Left cardiac atrium (tissue), 4 donors: ENCODE results near the gene VWC2L. TPM values are rescaled to one million over a fixed set of nuclear protein-coding genes. Genes with fewer than 3 reads are reported as not detected.

Source experiments
- ATAC-seq, 2 donors: fragments of 200-7000 bp; cut with Tn5 transposase; one replicate each; pipeline ENCODE4 v1.9.1; 2020; ENCODE audit warnings: mild to moderate bottlenecking in 2 of 2, moderate library complexity in 2 of 2
- DNase-seq: peaks from one replicate; pipeline ENCODE4 v3.0.0-alpha.2; 2020
- intact Hi-C, 2 donors: fragments of 100-400 bp; cut with DNase I; formaldehyde crosslinking; loops; one replicate each; pipeline versions ENCODE4 v1.14.1 to v1.15.1; 2022 to 2023
- total RNA-seq, 2 donors: library from RNA; stranded (reverse); fragmentation: NEBNext Ultra II Directional; extraction: Animal tissue kit (Norgen Biotek cat#: 25700); gene quantifications; one replicate each; pipeline ENCODE4 v1.2.1, GENCODE V29; 2021
- donor health status: DM: no; HTN: yes; CAD: no.
- donor health status: DM: no; HTN: yes; CAD: no; lungs with severe emphysema.
- donor health status: DM: yes; HTN: yes; CAD: no.
- donor health status: Dilated cardiomyopathy.

VWC2L gene
- total RNA-seq, 2 donors from 2014 or later, result not detected

DNA sequence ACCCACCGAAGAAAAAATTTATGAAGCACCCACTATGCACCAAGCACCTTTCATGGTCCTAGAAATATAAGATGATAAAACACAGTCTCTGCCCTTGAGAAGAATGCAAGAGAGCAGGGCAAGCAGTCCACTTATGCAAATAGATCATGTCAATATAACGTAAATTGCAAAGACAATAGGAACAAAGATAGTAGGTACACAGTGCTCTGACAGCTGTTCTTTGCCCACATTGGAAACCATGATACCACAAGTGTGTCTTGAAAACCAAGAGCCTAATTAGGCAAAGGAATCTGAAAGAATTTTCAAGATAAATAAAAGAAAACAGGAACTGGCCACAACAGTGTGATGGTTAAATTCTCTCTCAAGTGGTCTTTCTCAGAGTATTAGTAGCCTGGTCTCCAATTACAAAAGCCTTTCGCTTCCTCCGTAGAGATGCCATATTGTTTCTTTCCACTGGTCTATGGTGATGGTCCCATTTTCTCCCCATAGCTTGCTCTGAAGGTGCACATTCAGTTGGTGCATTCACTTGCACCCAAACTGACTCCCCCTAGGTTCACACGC lies 108.5 kb downstream of the VWC2L start:
- no peak for ATAC-seq
- no peak for DNase-seq
- intact Hi-C loops, result no loop called here

DNA sequence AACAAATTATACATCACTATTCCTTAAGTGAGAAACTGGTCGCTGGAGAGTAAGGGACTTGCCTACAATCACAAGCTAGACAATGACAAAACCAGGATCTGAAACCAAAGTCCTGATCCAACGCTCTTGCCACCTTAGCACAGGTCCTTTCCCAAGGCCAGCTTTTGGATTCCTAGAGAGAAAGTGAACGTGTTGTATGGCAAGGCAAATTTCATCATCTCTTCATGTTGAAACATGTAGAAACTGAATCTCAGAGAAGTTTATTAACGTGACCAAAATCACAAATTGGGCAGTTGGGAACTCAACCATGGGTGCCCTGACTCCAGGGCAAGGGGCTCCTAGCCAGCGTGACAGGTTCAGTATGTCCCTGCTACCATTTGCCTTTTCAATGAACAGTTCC lies 118.2 kb downstream of the VWC2L start:
- intact Hi-C loops, result no loop called here
- DNase-seq, result no peak
- ATAC-seq, result no peak

- ATAC-seq (no peak), DNase-seq (no peak)
- intact Hi-C loops, result no loop called here
Measured at GRCh38 chr2:214529514-214529913, 118.7 kb downstream of the VWC2L start.

GRCh38 chr2:214533541-214533940 lies 122.7 kb downstream of the VWC2L start:
- DNase-seq (no peak), ATAC-seq (no peak)
- intact Hi-C loops, result no loop called here

DNA sequence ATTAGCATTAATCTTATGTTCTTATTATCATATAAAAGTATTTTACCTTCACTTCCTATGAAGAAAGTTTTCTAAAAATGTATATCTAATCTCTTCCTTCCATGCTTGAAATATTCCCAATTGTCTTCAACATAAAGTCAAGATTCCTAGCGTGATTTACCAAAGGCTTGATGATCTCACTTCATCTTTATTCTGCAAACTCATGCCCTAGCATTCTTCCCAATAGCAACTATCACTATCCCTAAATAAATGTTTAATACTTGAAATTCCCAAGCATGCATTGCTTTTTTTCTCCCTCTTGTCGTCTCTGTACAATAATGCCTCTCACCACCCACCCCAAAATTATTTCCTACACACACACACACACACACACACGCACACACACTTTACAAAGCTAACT lies 125.8 kb downstream of the VWC2L start:
- intact Hi-C loops, result no loop called here
- ATAC-seq (no peak), DNase-seq (no peak)

GRCh38 chr2:214537929-214538328 lies 127.1 kb downstream of the VWC2L start:
- intact Hi-C loops, result no loop called here
- no peak for DNase-seq
- no peak for ATAC-seq

GRCh38 chr2:214542295-214542694 lies 131.4 kb downstream of the VWC2L start:
- intact Hi-C loops, result no loop called here
- DNase-seq (no peak), ATAC-seq (no peak)

- DNase-seq (no peak), ATAC-seq (no peak)
- intact Hi-C loops, result no loop called here
Measured at GRCh38 chr2:214542866-214543265, 132.0 kb downstream of the VWC2L start.

- ATAC-seq (no peak), DNase-seq (no peak)
- intact Hi-C loops, result no loop called here
Measured at GRCh38 chr2:214543386-214543955, 132.6 kb downstream of the VWC2L start.

GRCh38 chr2:214545898-214546542 lies 135.2 kb downstream of the VWC2L start:
- intact Hi-C loops, result no loop called here
- DNase-seq (no peak), ATAC-seq (no peak)

GRCh38 chr2:214547931-214548330 lies 137.1 kb downstream of the VWC2L start:
- DNase-seq (no peak), ATAC-seq (no peak)
- intact Hi-C loops, result no loop called here

- DNase-seq (no peak), ATAC-seq (no peak)
- intact Hi-C loops, result no loop called here
Measured at GRCh38 chr2:214549946-214550345, 139.1 kb downstream of the VWC2L start.

- intact Hi-C loops, result no loop called here
- DNase-seq (no peak), ATAC-seq (no peak)
Measured at GRCh38 chr2:214550786-214551185, 139.9 kb downstream of the VWC2L start.

DNA sequence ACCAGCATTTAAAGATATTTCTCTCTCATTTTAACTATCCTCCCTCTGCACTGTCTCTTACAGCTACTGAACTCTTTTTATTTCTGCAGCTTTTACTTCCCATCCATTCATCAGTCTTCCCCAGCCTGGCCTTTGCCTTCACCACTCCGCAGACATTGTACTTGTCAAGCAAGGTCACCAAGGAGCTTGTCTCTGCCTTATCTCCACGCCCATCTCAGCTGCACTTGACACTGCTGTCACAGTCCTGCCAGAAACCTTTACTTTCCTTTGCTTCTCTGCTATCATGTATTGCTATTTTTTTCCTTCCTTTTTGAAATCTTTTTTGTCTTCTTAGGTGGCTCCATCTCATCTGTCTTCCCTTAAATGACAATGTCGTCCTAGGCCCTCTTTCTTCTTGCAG lies 147.0 kb downstream of the VWC2L start:
- intact Hi-C loops, result no loop called here
- ATAC-seq, result no peak

DNA sequence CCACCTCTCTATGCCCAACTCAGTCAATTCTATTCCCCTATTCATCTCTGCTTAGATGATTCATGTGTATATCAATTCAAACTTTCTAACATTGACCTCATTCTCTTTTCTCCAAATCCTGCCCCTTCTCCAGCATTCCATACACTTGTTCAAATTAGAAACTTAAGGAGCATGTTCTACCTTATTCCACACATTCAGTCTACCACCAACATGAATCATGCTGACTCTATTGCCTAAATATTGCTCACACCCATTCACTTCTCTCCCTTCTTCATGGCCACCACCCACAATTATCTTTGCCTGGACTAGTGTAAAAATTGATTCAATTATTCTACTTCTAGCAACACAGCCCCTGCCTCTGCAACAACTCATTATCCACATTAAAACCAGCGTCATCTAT lies 147.5 kb downstream of the VWC2L start:
- intact Hi-C loops, result no loop called here
- ATAC-seq, result no peak

More for the DNA sequence above, 147.0 kb downstream of the VWC2L start:
- DNase-seq, result no peak

DNA sequence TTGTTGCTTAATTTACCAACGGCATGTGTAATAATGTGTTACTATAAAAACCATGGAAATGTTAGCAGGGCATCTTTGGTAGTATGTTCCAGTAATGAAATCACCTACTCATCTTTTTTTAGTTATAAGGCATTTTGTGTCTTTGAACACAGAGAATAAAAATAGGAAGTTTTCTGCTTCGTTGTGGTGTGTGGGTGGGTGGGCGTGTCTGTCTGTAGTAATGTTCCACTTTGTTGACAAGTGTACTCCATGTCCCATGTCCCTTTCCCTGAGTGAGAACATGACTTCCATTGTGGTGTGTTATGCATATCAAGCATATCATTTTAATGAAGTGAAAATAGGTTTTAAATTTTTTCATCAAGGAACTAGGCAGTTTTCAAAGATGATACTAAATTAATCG lies 149.3 kb downstream of the VWC2L start:
- ATAC-seq (no peak), DNase-seq (no peak)
- intact Hi-C loops, result no loop called here

More for the DNA sequence above, 147.5 kb downstream of the VWC2L start:
- DNase-seq, result no peak

DNA sequence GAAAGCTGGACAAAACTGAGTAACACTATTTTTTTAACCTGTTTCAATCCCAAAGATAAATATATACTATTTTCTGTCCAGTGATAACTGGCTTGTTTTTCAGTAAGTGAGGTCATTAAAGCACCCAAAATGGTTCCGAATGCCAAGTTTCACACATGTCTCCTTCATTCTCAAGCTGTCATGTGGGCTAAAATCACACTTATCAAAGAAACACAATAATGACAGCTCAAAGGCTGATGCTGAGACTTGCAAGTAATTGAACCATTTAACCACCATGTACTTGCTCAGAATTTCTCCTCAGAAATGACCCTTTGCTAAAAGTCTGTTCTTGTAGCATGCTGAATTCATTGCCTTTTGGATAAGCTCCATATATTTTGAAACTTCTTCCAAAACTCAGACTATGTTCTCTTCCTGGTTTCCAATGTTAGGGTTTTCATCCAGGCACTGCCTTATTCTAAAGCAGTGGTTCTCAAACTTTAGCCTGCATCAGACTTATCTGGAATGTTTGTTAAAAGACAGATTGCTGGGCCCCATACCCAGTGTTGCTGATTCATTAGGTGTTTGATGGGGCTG lies 149.8 kb downstream of the VWC2L start:
- DNase-seq, result no peak
- ATAC-seq, result no peak
- intact Hi-C loops, result no loop called here

DNA sequence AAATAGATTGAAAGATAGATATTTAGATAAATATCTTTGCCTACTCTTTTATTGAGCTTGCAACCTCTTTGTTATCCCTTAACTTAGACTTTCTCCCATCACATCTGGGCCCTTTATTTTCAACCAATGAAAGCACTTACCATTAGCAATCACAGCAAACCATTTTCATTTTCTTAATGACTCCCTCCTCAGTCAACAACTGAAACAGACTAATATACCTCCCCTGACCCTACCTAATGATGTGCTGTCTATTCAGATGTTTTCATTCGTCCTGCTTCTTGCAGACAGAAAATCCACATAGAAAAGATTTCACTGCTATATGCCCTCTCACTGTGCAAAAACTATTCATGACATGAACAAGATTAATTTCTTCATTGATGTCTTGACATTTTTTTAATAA lies 154.4 kb downstream of the VWC2L start:
- ATAC-seq (no peak), DNase-seq (no peak)
- intact Hi-C loops, result no loop called here

GRCh38 chr2:214566457-214566856 lies 155.6 kb downstream of the VWC2L start:
- ATAC-seq, result no peak
- DNase-seq, result no peak

GRCh38 chr2:214569419-214570035 lies 158.7 kb downstream of the VWC2L start:
- ATAC-seq (no peak), DNase-seq (no peak)
- intact Hi-C loops, result no loop called here

More at GRCh38 chr2:214566457-214566856, 155.6 kb downstream of the VWC2L start:
- intact Hi-C loops, result no loop called here
